GM12891 (cell line): ENCODE results near the gene TNFAIP8L3.

Experiments
- POU2F2 ChIP-seq: IDR thresholded peaks from 2 replicates; pipeline ENCODE4 v1.6.1; 2011; ENCODE audit warnings: low read depth, mild to moderate bottlenecking, control low read depth, low read length, moderate library complexity
- TAF1 ChIP-seq: IDR thresholded peaks from 2 replicates; pipeline ENCODE4 v1.6.1; 2011; ENCODE audit warnings: low read depth, low read length, control low read depth

- TF ChIP-seq TAF1 (no peak), POU2F2 (no peak)
These were observed 19.8 kb downstream of the TNFAIP8L3 start for GRCh38 chr15:51074926-51075325.
